ENCODE data around the gene NMNAT3. TPM values are rescaled to one million over a fixed set of nuclear protein-coding genes. Genes with fewer than 3 reads are reported as not detected.

NMNAT3 gene
- total and polyA plus RNA-seq, 2 experiments from 2014 or later = 8.3 to 9.2 TPM

DNA sequence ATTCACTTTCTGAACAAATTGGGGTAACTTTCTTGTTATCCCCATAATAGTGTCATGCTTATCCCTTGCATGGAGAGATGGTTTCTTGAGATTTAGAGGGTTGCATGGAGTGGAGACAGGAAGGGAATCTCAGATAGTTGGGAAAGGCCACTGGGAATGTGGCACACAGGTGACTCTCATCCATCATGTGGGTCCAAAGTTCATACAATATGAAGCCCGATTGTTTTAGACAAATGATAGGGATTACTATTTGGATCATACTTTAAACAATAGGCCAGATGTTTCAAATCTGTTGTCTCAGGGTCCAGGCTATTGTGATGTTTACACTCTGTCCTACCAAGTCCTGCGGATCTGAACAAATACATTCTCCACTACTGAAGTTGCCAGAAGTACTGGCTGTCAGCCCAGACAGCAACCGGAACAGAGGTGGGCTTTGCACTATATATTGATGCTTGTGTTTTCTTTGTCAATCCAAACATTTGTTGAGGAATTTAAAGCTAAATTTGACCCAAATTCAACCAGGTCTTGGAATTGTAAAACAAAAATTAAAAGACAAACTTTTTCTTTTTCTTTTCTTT is 39.2 kb upstream of the NMNAT3 start (continued):
- TF ChIP-seq, protein P1, sequence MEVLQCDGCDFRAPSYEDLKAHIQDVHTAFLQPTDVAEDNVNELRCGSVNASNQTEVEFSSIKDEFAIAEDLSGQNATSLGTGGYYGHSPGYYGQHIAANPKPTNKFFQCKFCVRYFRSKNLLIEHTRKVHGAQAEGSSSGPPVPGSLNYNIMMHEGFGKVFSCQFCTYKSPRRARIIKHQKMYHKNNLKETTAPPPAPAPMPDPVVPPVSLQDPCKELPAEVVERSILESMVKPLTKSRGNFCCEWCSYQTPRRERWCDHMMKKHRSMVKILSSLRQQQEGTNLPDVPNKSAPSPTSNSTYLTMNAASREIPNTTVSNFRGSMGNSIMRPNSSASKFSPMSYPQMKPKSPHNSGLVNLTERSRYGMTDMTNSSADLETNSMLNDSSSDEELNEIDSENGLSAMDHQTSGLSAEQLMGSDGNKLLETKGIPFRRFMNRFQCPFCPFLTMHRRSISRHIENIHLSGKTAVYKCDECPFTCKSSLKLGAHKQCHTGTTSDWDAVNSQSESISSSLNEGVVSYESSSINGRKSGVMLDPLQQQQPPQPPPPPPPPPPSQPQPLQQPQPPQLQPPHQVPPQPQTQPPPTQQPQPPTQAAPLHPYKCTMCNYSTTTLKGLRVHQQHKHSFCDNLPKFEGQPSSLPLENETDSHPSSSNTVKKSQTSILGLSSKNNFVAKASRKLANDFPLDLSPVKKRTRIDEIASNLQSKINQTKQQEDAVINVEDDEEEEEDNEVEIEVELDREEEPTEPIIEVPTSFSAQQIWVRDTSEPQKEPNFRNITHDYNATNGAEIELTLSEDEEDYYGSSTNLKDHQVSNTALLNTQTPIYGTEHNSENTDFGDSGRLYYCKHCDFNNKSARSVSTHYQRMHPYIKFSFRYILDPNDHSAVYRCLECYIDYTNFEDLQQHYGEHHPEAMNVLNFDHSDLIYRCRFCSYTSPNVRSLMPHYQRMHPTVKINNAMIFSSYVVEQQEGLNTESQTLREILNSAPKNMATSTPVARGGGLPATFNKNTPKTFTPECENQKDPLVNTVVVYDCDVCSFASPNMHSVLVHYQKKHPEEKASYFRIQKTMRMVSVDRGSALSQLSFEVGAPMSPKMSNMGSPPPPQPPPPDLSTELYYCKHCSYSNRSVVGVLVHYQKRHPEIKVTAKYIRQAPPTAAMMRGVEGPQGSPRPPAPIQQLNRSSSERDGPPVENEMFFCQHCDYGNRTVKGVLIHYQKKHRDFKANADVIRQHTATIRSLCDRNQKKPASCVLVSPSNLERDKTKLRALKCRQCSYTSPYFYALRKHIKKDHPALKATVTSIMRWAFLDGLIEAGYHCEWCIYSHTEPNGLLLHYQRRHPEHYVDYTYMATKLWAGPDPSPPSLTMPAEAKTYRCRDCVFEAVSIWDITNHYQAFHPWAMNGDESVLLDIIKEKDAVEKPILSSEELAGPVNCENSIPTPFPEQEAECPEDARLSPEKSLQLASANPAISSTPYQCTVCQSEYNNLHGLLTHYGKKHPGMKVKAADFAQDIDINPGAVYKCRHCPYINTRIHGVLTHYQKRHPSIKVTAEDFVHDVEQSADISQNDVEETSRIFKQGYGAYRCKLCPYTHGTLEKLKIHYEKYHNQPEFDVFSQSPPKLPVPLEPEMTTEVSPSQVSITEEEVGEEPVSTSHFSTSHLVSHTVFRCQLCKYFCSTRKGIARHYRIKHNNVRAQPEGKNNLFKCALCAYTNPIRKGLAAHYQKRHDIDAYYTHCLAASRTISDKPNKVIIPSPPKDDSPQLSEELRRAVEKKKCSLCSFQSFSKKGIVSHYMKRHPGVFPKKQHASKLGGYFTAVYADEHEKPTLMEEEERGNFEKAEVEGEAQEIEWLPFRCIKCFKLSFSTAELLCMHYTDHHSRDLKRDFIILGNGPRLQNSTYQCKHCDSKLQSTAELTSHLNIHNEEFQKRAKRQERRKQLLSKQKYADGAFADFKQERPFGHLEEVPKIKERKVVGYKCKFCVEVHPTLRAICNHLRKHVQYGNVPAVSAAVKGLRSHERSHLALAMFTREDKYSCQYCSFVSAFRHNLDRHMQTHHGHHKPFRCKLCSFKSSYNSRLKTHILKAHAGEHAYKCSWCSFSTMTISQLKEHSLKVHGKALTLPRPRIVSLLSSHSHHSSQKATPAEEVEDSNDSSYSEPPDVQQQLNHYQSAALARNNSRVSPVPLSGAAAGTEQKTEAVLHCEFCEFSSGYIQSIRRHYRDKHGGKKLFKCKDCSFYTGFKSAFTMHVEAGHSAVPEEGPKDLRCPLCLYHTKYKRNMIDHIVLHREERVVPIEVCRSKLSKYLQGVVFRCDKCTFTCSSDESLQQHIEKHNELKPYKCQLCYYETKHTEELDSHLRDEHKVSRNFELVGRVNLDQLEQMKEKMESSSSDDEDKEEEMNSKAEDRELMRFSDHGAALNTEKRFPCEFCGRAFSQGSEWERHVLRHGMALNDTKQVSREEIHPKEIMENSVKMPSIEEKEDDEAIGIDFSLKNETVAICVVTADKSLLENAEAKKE (CRISPR knock-in tag; IDR thresholded peaks at IDR 0.05) = no peak
- TF ChIP-seq CREB1 (CRISPR knock-in tag; IDR thresholded peaks at IDR 0.05; ENCODE audit: low read depth) (no peak), ZNF331 (CRISPR knock-in tag; IDR thresholded peaks at IDR 0.05; ENCODE audit: low read depth) (no peak)

DNA sequence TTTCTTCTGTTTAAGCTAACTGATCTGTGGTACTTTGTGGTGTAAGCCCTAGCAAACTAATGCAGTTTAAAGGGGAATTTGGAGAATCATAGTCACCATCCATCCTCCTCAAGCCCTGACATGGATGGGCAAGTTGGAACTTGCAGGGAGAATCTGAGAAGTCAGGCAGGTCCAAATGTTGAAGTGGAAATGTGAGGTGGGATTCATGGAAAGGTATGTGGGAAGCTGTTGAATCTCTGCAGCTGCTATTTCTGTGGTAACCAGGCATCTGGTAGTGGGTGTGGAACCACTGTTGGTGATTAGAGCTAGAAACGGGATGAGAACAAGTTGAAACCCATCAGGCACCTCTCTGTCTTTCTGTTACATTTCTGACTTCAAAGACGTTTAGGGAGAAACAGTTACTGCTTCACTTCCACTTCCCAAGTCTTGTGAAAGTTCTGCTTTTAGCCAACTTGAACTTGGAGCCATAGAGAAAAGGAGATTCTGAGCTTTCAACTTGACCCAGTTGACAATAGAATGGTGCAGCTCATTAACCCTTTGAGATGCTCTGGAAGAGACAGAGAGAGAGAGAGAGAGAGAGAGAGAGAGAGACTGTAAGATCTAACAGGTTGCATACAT is 38.1 kb upstream of the NMNAT3 start:
- H3K27me3 Mint-ChIP-seq (ENCODE audit: insufficient read depth, low read depth, poor library complexity) = no peaks in the 10 kb centered on the region
- no peak overlapping the region for H3K4me3 Mint-ChIP-seq
- Histone ChIP-seq H3K4me1 (ENCODE audit: insufficient read depth) (peaks cover 6% of the 10 kb centered on the region), H3K4me3 (no peak overlapping the region), H3K79me2 (replicated peaks; ENCODE audit: insufficient read depth) (no peaks in the 10 kb centered on the region), H4K20me1 (replicated peaks; ENCODE audit: insufficient read depth) (no peaks in the 10 kb centered on the region), H3K4me2 (no peak overlapping the region), H3F3A (replicated peaks; ENCODE audit: low read depth) (no peaks in the 10 kb centered on the region), H3K9me2 (ENCODE audit: insufficient read depth) (peaks cover 3% of the 10 kb centered on the region; the same call in 1 of the 2 replicates), H3K36me3 (ENCODE audit: insufficient read depth) (no peaks in the 10 kb centered on the region), H3K27me3 (ENCODE audit: insufficient read depth) (no peaks in the 10 kb centered on the region), H3K27ac (ENCODE audit: low read depth) (no peak overlapping the region), H2AFZ (no peak overlapping the region)
- no peak overlapping the region for H3K27ac Mint-ChIP-seq
- DNase-seq (ENCODE audit: low spot score) (no peak), ATAC-seq (no peak)
- no peaks in the 10 kb centered on the region for H3K36me3 Mint-ChIP-seq (ENCODE audit: low read depth)
- H3K9me3 Mint-ChIP-seq = no peaks in the 10 kb centered on the region
- H3K4me1 Mint-ChIP-seq = peaks cover 6% of the 10 kb centered on the region; the same call in 2 of the 3 replicates
- no peak for TF ChIP-seq POLR2AphosphoS5 (IDR thresholded peaks at IDR 0.05; ENCODE audit: low read depth)
- TF ChIP-seq, protein P2, sequence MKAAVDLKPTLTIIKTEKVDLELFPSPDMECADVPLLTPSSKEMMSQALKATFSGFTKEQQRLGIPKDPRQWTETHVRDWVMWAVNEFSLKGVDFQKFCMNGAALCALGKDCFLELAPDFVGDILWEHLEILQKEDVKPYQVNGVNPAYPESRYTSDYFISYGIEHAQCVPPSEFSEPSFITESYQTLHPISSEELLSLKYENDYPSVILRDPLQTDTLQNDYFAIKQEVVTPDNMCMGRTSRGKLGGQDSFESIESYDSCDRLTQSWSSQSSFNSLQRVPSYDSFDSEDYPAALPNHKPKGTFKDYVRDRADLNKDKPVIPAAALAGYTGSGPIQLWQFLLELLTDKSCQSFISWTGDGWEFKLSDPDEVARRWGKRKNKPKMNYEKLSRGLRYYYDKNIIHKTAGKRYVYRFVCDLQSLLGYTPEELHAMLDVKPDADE (IDR thresholded peaks at IDR 0.05) = no peak
- TF ChIP-seq NANOG (IDR thresholded peaks at IDR 0.05; ENCODE audit: borderline replicate concordance) = no peak
- TF ChIP-seq, protein P1 (CRISPR knock-in tag; IDR thresholded peaks at IDR 0.05) = no peak
- no peak for TF ChIP-seq CREB1 (CRISPR knock-in tag; IDR thresholded peaks at IDR 0.05; ENCODE audit: low read depth)

Measured in GM23338 (cell line).